Measurements from ENCODE around the gene MCM3AP. TPM values are rescaled to one million over a fixed set of nuclear protein-coding genes. Genes with fewer than 3 reads are reported as not detected.
A peak's percentile ranks its signal among the peaks of the same experiment; 100 is the strongest.

Gene MCM3AP
- polyA plus RNA-seq, 1 donor from 2014 or later, result 48.5 TPM

DNA sequence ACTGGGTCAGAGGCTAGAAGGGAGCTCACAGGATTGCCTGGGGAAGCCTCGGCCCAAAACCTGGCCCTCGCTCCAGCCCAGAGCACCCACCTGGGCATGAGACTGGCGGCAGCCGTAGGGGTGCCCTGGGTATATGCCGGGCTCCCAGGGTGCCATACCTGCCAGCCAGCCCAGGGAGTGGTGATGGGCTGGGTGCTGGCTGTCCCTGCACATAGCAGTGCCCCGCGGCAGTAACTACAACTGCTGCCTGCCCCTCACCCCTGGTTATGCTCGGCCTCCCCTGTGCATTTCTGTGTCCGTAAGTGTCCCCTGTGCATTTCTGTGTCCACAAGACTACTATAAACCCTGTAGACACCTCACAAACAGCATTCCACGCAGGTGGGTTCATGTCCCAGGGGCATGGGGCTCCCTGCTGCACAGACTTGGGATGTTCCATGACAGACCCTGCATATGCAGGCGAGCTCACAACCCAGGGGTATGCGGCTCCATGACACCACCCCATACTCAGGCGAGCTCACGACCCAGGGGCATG lies 95.4 kb downstream of the MCM3AP start:
- peaks cover 4% of the 10 kb centered on the region for H3K36me3 Mint-ChIP-seq
- H3K4me3 Mint-ChIP-seq, result no peak overlapping the region
- H3K4me1 Mint-ChIP-seq, result peaks cover 1 to 5% (median 3%) of the 10 kb centered on the region in 3 donors
- no peaks in the 10 kb centered on the region for H3K9me3 Mint-ChIP-seq
- H3K27me3 Mint-ChIP-seq, result no peaks in the 10 kb centered on the region
- no peak overlapping the region for H3K27ac Mint-ChIP-seq

- Mint-ChIP-seq H3K36me3 (peaks cover 4% of the 10 kb centered on the region), H3K4me3 (no peak overlapping the region), H3K9me3 (no peaks in the 10 kb centered on the region), H3K27ac (peak overlapping the region in 1 of 3 donors; percentile 33), H3K27me3 (no peaks in the 10 kb centered on the region), H3K4me1 (peaks cover 1 to 6% (median 3%) of the 10 kb centered on the region in 3 donors)
Measured at GRCh38 chr21:46189213-46189958, 96.0 kb downstream of the MCM3AP start.

GRCh38 chr21:46188226-46189212 lies 96.9 kb downstream of the MCM3AP start:
- Mint-ChIP-seq H3K9me3 (no peaks in the 10 kb centered on the region), H3K36me3 (peaks cover 4% of the 10 kb centered on the region), H3K27me3 (no peaks in the 10 kb centered on the region), H3K4me1 (peaks cover 1 to 6% (median 3%) of the 10 kb centered on the region in 3 donors), H3K27ac (peak overlapping the region in 1 of 3 donors; percentile 13), H3K4me3 (peak overlapping the region in 1 of 4 donors; percentile 86)

- Mint-ChIP-seq H3K9me3 (no peaks in the 10 kb centered on the region), H3K4me1 (peaks cover 1 to 6% (median 3%) of the 10 kb centered on the region in 3 donors), H3K4me3 (peak overlapping the region in 1 of 4 donors; percentile 86), H3K36me3 (peaks cover 4% of the 10 kb centered on the region), H3K27me3 (no peaks in the 10 kb centered on the region), H3K27ac (peak overlapping the region in 1 of 3 donors; percentile 13)
Measured at GRCh38 chr21:46187814-46188213, 97.6 kb downstream of the MCM3AP start.

DNA sequence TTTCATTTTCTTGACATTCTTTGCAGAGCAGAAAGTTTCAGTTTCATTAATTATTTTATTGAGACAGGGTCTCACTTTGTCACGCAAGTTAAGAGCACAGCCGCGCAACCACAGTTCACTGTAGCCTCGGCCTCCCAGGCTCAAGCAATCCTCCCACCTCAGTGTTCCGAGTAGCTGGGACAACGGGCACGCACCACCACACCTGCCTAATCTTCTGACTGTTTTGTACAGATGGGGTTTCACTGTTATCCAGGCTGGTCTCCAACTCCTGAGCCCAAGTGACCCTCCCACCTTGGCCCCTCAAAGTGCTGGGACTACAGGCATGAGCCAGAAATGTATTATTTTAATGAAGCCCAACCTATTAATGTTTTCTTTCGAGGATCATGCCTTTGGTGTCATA lies 98.2 kb downstream of the MCM3AP start:
- Mint-ChIP-seq H3K9me3 (no peaks in the 10 kb centered on the region), H3K36me3 (peaks cover 4% of the 10 kb centered on the region), H3K27me3 (no peaks in the 10 kb centered on the region), H3K4me1 (peaks cover 1 to 6% (median 3%) of the 10 kb centered on the region in 3 donors), H3K27ac (no peak overlapping the region), H3K4me3 (peak overlapping the region in 1 of 4 donors; percentile 86)

GRCh38 chr21:46185716-46186115 lies 99.7 kb downstream of the MCM3AP start:
- no peaks in the 10 kb centered on the region for H3K27me3 Mint-ChIP-seq
- peaks cover 4% of the 10 kb centered on the region for H3K36me3 Mint-ChIP-seq
- H3K27ac Mint-ChIP-seq, result no peak overlapping the region
- peaks cover 1 to 6% (median 3%) of the 10 kb centered on the region in 3 donors for H3K4me1 Mint-ChIP-seq
- peak overlapping the region; percentile 88 to 95 (median 94) for H3K4me3 Mint-ChIP-seq
- H3K9me3 Mint-ChIP-seq, result no peaks in the 10 kb centered on the region

Other genes with a start within 250 kb of the MCM3AP start
- gene COL6A2, start 187.5 kb downstream of the MCM3AP start, polyA plus RNA-seq, result 0.14 TPM
- gene FTCD, start 130.0 kb downstream of the MCM3AP start, polyA plus RNA-seq, result not detected
- gene SPATC1L, start 101.2 kb downstream of the MCM3AP start, polyA plus RNA-seq, result 15.0 TPM
- 13.5 TPM for gene LSS, start 56.8 kb downstream of the MCM3AP start, polyA plus RNA-seq
- gene YBEY, start 731 bp upstream of the MCM3AP start, polyA plus RNA-seq, result 33.8 TPM
- gene C21orf58, start 38.3 kb upstream of the MCM3AP start, polyA plus RNA-seq, result 1.3 TPM
- 22.4 TPM for gene PCNT, start 38.5 kb upstream of the MCM3AP start, polyA plus RNA-seq
- gene DIP2A, start 173.3 kb upstream of the MCM3AP start, polyA plus RNA-seq, result 7.6 TPM

Data from IgD-negative memory B cell (primary cell).